WERI-Rb-1 (cell line): ENCODE measurements around the gene CCDC106.
A peak's percentile ranks its signal among the peaks of the same experiment; 100 is the strongest.

Source experiments
- DNase-seq: peaks from one replicate; pipeline ENCODE4 v3.0.0-alpha.2; 2020
- H3K27ac ChIP-seq: fragments of 250-450 bp; sonication (Bioruptor Pico); 2 replicates; pipeline ENCODE4 v1.5.1; 2020; ENCODE audit warnings: mild to moderate bottlenecking, moderate library complexity
- H3K27me3 ChIP-seq: fragments of 250-450 bp; sonication (Bioruptor Pico); 2 replicates; pipeline ENCODE4 v1.5.1; 2021; ENCODE audit warnings: mild to moderate bottlenecking, low read depth, moderate library complexity; ENCODE audit not compliant: insufficient read depth, severe bottlenecking
- H3K36me3 ChIP-seq: fragments of 250-450 bp; sonication (Bioruptor Pico); 2 replicates; pipeline ENCODE4 v1.5.1; 2020; ENCODE audit warnings: mild to moderate bottlenecking, moderate library complexity
- H3K4me3 ChIP-seq: 2 replicates; pipeline ENCODE4 v1.5.1; 2011; ENCODE audit warnings: low read depth, mild to moderate bottlenecking, control low read depth, low read length
- H3K9me3 ChIP-seq: fragments of 250-450 bp; sonication (Bioruptor Pico); 2 replicates; pipeline ENCODE4 v1.5.1; 2021; ENCODE audit warnings: mild to moderate bottlenecking, moderate library complexity; ENCODE audit not compliant: severe bottlenecking
- TF ChIP-seq, protein P1 (sequence below): IDR thresholded peaks from 2 replicates; pipeline ENCODE4 v1.5.1; 2011; ENCODE audit warnings: low read depth, mild to moderate bottlenecking, control low read depth, inconsistent platforms, low read length

CCDC106 gene

DNA sequence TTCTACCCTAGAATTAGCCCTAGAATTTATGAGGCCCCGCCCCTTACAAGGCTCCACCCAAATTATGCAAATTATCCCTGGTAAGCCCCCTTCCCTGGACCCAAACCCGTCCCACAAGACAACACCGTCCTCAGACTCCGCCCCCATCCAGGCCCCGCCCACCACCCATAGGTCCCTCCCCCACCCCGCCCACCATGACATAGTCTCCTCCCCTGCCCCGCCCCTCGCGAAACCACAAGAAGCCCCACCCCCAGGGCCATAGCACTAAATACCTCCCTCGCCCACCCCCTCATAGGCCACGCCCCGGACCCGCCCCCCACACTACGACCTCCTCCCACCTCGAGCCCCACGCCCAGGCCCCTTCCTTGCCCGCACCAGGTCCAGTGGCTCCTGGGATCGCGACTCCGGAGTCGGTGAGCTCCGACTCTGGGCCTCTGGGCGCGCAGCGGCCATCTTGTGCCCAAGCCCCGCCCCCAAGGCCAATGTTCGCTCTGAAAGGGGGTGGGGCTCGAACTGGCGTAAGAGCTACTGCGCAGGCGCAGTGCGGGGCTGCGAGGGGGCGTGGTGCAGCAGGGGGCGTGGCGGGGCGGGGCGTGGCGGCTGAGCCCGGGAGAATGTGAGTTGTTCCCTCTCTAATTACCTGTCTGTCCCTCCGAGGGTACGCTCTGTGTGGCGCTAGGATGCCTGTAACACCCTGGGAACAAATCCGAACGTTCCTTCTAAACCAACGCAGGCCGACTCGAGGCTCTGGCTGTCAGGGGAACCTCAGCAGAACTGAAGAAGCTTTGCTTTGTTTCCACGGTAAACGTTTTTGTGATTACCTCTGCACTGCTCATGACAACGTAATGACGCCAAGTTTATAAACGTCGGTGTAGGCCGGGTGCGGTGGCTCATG is 23.7 kb upstream of the CCDC106 start, which contains the start of gene ZNF784:
Gene ZNF784, minus strand, starts transcription at position 458 of the 895 bp plus-strand sequence. Its CDS starts 5 bp downstream, at position 453.
- peak within 1 kb of the TSS; percentile 58 for H3K4me3 ChIP-seq
- peak; percentile 90 for DNase-seq
- peaks cover 3% of the 10 kb centered on the region for H3K9me3 ChIP-seq
- peak within 1 kb of the TSS; percentile 91 for H3K27ac ChIP-seq
- no peaks in the 10 kb centered on the region for H3K27me3 ChIP-seq
- H3K36me3 ChIP-seq = peaks cover 10% of the 10 kb centered on the region
- TF ChIP-seq, protein P1, sequence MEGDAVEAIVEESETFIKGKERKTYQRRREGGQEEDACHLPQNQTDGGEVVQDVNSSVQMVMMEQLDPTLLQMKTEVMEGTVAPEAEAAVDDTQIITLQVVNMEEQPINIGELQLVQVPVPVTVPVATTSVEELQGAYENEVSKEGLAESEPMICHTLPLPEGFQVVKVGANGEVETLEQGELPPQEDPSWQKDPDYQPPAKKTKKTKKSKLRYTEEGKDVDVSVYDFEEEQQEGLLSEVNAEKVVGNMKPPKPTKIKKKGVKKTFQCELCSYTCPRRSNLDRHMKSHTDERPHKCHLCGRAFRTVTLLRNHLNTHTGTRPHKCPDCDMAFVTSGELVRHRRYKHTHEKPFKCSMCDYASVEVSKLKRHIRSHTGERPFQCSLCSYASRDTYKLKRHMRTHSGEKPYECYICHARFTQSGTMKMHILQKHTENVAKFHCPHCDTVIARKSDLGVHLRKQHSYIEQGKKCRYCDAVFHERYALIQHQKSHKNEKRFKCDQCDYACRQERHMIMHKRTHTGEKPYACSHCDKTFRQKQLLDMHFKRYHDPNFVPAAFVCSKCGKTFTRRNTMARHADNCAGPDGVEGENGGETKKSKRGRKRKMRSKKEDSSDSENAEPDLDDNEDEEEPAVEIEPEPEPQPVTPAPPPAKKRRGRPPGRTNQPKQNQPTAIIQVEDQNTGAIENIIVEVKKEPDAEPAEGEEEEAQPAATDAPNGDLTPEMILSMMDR = no peak

DNA sequence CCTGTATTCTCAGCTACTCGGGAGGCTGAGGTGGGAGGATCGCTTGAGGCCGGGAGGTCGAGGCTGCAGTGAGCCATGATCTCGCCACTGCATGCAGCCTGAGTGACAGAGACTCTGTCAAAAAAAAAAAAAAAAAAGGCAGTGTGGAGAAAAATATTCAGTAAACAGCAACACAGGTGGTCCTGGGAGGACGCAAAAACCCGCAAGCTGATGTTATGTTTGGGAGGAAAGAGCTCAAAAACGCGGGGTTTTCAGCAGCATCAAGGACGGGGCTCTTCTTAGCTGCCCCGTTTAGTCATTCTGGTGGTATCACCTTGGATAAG is 23.0 kb upstream of the CCDC106 start:
- Histone ChIP-seq H3K27ac (peak overlapping the region; percentile 91), H3K4me3 (peak overlapping the region; percentile 58), H3K27me3 (no peaks in the 10 kb centered on the region), H3K9me3 (peaks cover 3% of the 10 kb centered on the region), H3K36me3 (peaks cover 10% of the 10 kb centered on the region)
- TF ChIP-seq, protein P1 = no peak
- DNase-seq = no peak

DNA sequence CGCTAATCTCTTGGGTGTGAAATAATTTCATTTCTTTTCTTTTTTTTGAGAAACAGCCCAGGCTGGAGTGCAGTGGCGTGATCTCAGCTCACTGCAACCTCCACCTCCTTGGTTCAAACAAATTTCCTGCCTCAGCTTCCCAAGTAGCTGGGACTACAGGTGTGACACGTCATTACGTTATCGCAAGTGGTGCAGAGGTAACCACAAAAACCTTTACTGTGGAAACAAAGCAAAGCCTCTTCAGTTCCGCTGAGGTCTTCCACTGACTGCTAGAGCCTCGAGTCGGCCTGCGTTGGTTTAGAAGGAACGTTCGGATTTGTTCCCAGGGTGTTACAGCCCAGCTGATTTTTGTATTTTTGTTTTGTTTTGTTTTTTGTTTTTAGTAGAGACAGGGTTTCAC is 21.7 kb upstream of the CCDC106 start:
- H3K4me3 ChIP-seq = no peak overlapping the region
- TF ChIP-seq, protein P1 = no peak
- peaks cover 3% of the 10 kb centered on the region for H3K9me3 ChIP-seq
- H3K27me3 ChIP-seq = no peaks in the 10 kb centered on the region
- no peak for DNase-seq
- H3K36me3 ChIP-seq = peaks cover 3% of the 10 kb centered on the region
- H3K27ac ChIP-seq = no peak overlapping the region

DNA sequence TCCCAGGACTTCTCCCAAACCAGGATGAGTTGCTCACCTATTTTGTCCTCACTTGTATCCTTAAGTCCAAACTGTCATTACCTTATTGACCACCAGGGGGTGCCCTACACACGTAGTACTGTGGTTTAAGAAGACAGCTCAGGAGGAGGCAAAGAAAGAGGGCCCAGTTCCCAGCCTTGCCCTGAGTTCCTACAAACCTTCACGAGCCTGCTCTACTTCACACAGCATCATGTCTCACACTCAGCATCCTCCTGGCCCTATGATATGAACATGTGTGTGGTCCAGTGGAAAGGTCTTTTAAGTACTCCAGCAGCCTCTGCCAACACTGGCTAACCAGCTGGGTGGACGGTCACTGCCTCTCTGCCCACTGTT is 15.6 kb upstream of the CCDC106 start:
- TF ChIP-seq, protein P1 = peak; percentile 55
- DNase-seq = peak; percentile 93
- Histone ChIP-seq H3K27ac (no peak overlapping the region; the same call in 1 of the 2 replicates), H3K4me3 (no peak overlapping the region), H3K27me3 (no peaks in the 10 kb centered on the region), H3K36me3 (no peaks in the 10 kb centered on the region), H3K9me3 (no peaks in the 10 kb centered on the region)

DNA sequence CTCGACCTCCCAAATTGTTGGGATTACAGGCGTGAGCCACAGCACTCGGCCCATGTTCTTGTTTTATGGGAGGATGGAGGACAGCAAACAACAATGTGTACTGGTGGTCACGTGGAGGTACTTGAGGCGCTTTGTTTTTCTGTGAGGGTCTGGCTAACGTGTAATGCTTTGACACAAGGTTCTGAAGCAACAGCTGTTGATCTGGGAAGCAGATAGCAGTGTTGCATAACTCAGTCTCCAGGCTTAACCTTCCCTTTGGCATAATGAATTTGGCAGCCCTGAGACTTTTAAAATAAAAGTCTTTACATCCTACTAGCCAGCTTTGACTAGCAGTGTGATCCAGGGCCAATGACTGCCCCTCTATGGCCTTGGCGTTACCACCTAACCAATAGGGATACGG is 14.2 kb upstream of the CCDC106 start:
- Histone ChIP-seq H3K27me3 (no peaks in the 10 kb centered on the region), H3K9me3 (no peaks in the 10 kb centered on the region), H3K4me3 (no peak overlapping the region), H3K27ac (no peak overlapping the region; the same call in 1 of the 2 replicates), H3K36me3 (0 out of 2 replicates have a peak, but pooled peaks cover 4% of the 10 kb centered on the region)
- DNase-seq = no peak
- TF ChIP-seq, protein P1 = no peak
